Gastroesophageal sphincter (tissue), 3 donors: ENCODE data around the gene MVB12B.

Experiments
- CTCF ChIP-seq, 4 experiments: fragments of 200-600 bp in 2 of 4; fragments of 450-650 bp in 2 of 4; sonication (generic) in 1 of 4; IDR thresholded peaks; one replicate each; pipeline ENCODE4 v1.5.1; 2017 to 2019; ENCODE audit warnings: antibody characterized with exemption in 4 of 4, mild to moderate bottlenecking in 2 of 4, moderate library complexity in 2 of 4
- EP300 ChIP-seq: sonication (generic); formaldehyde crosslinking; IDR thresholded peaks from one replicate; pipeline ENCODE4 v1.6.1; 2017; ENCODE audit warnings: antibody characterized with exemption, mild to moderate bottlenecking
- POLR2A ChIP-seq, 2 donors: fragments of 450-650 bp; IDR thresholded peaks; one replicate each; pipeline ENCODE4 v1.6.1; 2017; ENCODE audit warnings: antibody characterized with exemption in 2 of 2, mild to moderate bottlenecking in 2 of 2, moderate library complexity in 1 of 2

- peak; percentile 84 to 98 (median 96) for TF ChIP-seq CTCF (IDR thresholded peaks at IDR 0.05)
- no peak for TF ChIP-seq EP300
- TF ChIP-seq POLR2A (IDR thresholded peaks at IDR 0.05), result no peak
Measured at GRCh38 chr9:126490871-126491567, 164.4 kb downstream of the MVB12B start.
